ENCODE measurements around the gene TMEM88.

The TMEM88 gene

GRCh38 chr17:7844292-7845154 lies 10.3 kb upstream of the TMEM88 start:
- no peak for DNase-seq (ENCODE audit: extremely low read depth, low read depth)
- H3K4me3 ChIP-seq (replicated peaks; ENCODE audit: low read depth, low read length), result peak overlapping the region; percentile 89
- TF ChIP-seq, protein P1, sequence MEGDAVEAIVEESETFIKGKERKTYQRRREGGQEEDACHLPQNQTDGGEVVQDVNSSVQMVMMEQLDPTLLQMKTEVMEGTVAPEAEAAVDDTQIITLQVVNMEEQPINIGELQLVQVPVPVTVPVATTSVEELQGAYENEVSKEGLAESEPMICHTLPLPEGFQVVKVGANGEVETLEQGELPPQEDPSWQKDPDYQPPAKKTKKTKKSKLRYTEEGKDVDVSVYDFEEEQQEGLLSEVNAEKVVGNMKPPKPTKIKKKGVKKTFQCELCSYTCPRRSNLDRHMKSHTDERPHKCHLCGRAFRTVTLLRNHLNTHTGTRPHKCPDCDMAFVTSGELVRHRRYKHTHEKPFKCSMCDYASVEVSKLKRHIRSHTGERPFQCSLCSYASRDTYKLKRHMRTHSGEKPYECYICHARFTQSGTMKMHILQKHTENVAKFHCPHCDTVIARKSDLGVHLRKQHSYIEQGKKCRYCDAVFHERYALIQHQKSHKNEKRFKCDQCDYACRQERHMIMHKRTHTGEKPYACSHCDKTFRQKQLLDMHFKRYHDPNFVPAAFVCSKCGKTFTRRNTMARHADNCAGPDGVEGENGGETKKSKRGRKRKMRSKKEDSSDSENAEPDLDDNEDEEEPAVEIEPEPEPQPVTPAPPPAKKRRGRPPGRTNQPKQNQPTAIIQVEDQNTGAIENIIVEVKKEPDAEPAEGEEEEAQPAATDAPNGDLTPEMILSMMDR (IDR thresholded peaks at IDR 0.05; ENCODE audit: low read depth, low read length, missing control alignments), result no peak

DNA sequence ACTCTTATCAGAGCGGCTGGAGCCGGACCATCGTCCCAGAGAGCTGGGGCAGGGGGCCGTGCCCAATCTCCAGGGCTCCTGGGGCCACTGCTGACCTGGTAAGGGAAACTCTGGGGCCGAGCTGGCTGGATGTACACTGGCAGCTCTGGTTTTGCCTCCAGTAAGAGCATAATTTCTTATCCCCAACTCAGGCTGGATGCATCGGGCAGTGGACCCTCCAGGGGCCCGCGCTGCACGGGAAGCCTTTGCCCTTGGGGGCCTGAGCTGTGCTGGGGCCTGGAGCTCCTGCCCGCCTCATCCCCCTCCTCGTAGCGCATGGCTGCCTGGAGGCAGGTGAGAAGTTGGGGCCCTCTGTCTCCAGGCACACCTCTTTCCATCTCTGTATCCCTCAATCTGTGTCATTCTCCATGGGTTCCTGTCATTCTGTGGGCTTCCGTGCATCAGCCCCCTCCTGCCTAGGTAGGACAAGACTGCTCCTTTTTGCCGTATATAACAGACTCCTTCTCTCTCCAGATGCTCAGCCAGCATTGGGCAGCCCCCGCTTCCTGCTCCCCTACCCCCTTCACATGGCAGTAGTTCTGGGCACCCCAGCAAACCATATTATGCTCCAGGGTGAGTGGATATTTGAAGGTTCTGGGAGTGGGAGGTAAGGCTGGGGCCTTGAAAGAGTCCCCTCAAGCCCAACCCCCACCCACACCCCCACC lies 9.4 kb upstream of the TMEM88 start:
- DNase-seq (ENCODE audit: extremely low read depth, low read depth), result no peak
- TF ChIP-seq, protein P1 (IDR thresholded peaks at IDR 0.05; ENCODE audit: low read depth, low read length, missing control alignments), result no peak
- H3K4me3 ChIP-seq (replicated peaks; ENCODE audit: low read depth, low read length), result peak overlapping the region; percentile 89

DNA sequence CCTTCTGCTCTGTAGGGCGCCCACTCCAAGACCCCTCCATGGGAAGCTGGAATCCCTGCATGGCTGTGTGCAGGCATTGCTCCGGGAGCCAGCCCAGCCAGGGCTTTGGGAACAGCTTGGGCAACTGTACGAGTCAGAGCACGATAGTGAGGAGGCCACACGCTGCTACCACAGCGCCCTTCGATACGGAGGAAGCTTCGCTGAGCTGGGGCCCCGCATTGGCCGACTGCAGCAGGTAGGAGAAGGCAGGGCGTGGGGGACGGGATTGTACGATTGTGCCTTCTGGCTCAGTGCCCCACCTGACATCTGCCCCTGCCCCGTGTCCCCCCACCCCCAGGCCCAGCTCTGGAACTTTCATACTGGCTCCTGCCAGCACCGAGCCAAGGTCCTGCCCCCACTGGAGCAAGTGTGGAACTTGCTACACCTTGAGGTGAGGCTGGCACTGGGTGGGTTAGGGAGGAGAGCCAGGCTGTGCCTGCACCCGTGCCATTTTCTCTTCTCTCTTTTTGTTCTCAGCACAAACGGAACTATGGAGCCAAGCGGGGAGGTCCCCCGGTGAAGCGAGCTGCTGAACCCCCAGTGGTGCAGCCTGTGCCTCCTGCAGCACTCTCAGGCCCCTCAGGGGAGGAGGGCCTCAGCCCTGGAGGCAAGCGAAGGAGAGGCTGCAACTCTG lies 8.7 kb upstream of the TMEM88 start:
- DNase-seq (ENCODE audit: extremely low read depth, low read depth), result no peak
- H3K4me3 ChIP-seq (replicated peaks; ENCODE audit: low read depth, low read length), result no peak overlapping the region
- TF ChIP-seq, protein P1 (IDR thresholded peaks at IDR 0.05; ENCODE audit: low read depth, low read length, missing control alignments), result no peak

DNA sequence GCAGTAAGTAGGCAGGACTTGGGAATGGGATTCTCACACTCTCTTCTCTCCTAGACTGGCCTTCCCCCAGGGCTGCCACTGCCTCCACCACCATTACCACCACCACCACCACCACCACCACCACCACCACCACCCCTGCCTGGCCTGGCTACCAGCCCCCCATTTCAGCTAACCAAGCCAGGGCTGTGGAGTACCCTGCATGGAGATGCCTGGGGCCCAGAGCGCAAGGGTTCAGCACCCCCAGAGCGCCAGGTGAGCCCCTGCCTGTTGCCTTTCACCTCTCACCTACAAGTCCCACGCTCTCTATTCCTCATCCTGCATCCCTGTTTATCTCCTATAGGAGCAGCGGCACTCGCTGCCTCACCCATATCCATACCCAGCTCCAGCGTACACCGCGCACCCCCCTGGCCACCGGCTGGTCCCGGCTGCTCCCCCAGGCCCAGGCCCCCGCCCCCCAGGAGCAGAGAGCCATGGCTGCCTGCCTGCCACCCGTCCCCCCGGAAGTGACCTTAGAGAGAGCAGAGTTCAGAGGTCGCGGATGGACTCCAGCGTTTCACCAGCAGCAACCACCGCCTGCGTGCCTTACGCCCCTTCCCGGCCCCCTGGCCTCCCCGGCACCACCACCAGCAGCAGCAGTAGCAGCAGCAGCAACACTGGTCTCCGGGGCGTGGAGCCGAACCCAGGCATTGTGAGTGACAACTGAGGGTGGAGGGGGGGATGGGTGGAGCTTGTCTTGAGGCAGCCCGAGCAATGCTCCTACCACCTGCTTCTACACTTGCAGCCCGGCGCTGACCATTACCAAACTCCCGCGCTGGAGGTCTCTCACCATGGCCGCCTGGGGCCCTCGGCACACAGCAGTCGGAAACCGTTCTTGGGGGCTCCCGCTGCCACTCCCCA lies 7.9 kb upstream of the TMEM88 start:
- DNase-seq (ENCODE audit: extremely low read depth, low read depth), result no peak
- H3K4me3 ChIP-seq (replicated peaks; ENCODE audit: low read depth, low read length), result no peak overlapping the region
- TF ChIP-seq, protein P1 (IDR thresholded peaks at IDR 0.05; ENCODE audit: low read depth, low read length, missing control alignments), result no peak

- no peak overlapping the region for H3K4me3 ChIP-seq (replicated peaks; ENCODE audit: low read depth, low read length)
- TF ChIP-seq, protein P1 (IDR thresholded peaks at IDR 0.05; ENCODE audit: low read depth, low read length, missing control alignments), result no peak
- no peak for DNase-seq (ENCODE audit: extremely low read depth, low read depth)
Observed at GRCh38 chr17:7848131-7848579, 6.7 kb upstream of the TMEM88 start.

- TF ChIP-seq, protein P1 (IDR thresholded peaks at IDR 0.05; ENCODE audit: low read depth, low read length, missing control alignments), result no peak
- H3K4me3 ChIP-seq (replicated peaks; ENCODE audit: low read depth, low read length), result no peak overlapping the region
- DNase-seq (ENCODE audit: extremely low read depth, low read depth), result no peak
Observed at GRCh38 chr17:7848739-7849129, 6.1 kb upstream of the TMEM88 start.
